Activated CD4-positive, alpha-beta T cell treated with anti-CD3 and anti-CD28 coated beads, Interleukin-2, Interleukin-4, amounts not matched to agents 100 ng/mL and 50 ng/mL, durations not matched to agents 16 hours and 8 hours (primary cell): ENCODE data around the gene ZNF839.
"Not testable (repeated sequence)": the region's sequence is repeated elsewhere in the genome, so short reads cannot be mapped to it uniquely, and the experiment has no call there.

Experiments used
- DNase-seq: peaks from one replicate; pipeline ENCODE4 v3.0.0-alpha.2; 2020; ENCODE audit warnings: low spot score

ZNF839 gene

GRCh38 chr14:102342238-102342637, 22.7 kb downstream of the ZNF839 start:
- no peak for DNase-seq

- DNase-seq: no peak
Measured at GRCh38 chr14:102344084-102344483, 24.5 kb downstream of the ZNF839 start.

- no peak for DNase-seq
Measured at GRCh38 chr14:102344485-102344884, 24.9 kb downstream of the ZNF839 start.

- DNase-seq: no peak
Measured at GRCh38 chr14:102345232-102345631, 25.7 kb downstream of the ZNF839 start.

- no peak for DNase-seq
Measured at GRCh38 chr14:102346645-102347044, 27.1 kb downstream of the ZNF839 start.

GRCh38 chr14:102348376-102348775, 28.8 kb downstream of the ZNF839 start:
- DNase-seq: no peak

- no peak for DNase-seq
Measured at GRCh38 chr14:102351023-102351422, 31.5 kb downstream of the ZNF839 start.

GRCh38 chr14:102351593-102351992, 32.0 kb downstream of the ZNF839 start:
- DNase-seq: not testable (repeated sequence)

GRCh38 chr14:102352213-102352612, 32.7 kb downstream of the ZNF839 start:
- DNase-seq: no peak

- no peak for DNase-seq
Measured at GRCh38 chr14:102353126-102353619, 33.6 kb downstream of the ZNF839 start.

- no peak for DNase-seq
Measured at GRCh38 chr14:102356280-102356679, 36.7 kb downstream of the ZNF839 start.

- DNase-seq: no peak
Measured at GRCh38 chr14:102359341-102359740, 39.8 kb downstream of the ZNF839 start.

- no peak for DNase-seq
Measured at GRCh38 chr14:102360388-102360787, 40.8 kb downstream of the ZNF839 start.

- DNase-seq: peak; percentile 68
Measured at GRCh38 chr14:102362084-102362483, 42.5 kb downstream of the ZNF839 start.

GRCh38 chr14:102362545-102363181, 43.1 kb downstream of the ZNF839 start, which contains the start of the genes CINP and TECPR2:
CINP (minus strand) TSS chr14:102362890; CDS start chr14:102362851, 39 bp downstream.
TECPR2 (plus strand) TSS chr14:102362941; CDS start chr14:102376722, 13,781 bp downstream.
- peak; percentile 95 for DNase-seq

- DNase-seq: no peak
Measured at GRCh38 chr14:102363182-102363943, 43.8 kb downstream of the ZNF839 start.

GRCh38 chr14:102370305-102370809, 50.8 kb downstream of the ZNF839 start:
- DNase-seq: no peak

GRCh38 chr14:102371361-102371760, 51.8 kb downstream of the ZNF839 start:
- DNase-seq: no peak

- no peak for DNase-seq
Measured at GRCh38 chr14:102373110-102373509, 53.6 kb downstream of the ZNF839 start.

- no peak for DNase-seq
Measured at GRCh38 chr14:102374264-102374663, 54.7 kb downstream of the ZNF839 start.

- DNase-seq: no peak
Measured at GRCh38 chr14:102375119-102375518, 55.6 kb downstream of the ZNF839 start.

GRCh38 chr14:102377696-102378095, 58.1 kb downstream of the ZNF839 start:
- no peak for DNase-seq

- DNase-seq: no peak
Measured at GRCh38 chr14:102378830-102379229, 59.3 kb downstream of the ZNF839 start.
